Stimulated activated CD8-positive, alpha-beta memory T cell treated with anti-CD3 and anti-CD28 coated beads, Interleukin-7, amount 100 ng/mL, for 1 hour (primary cell): ENCODE measurements around the gene RPL6.
A peak's percentile ranks its signal among the peaks of the same experiment; 100 is the strongest.
"Not testable (repeated sequence)": the region's sequence is repeated elsewhere in the genome, so short reads cannot be mapped to it uniquely, and the experiment has no call there.

ENCODE experiments used
- DNase-seq, 2 donors: peaks; one replicate each; pipeline ENCODE4 v3.0.0-alpha.2; 2020; ENCODE audit warnings: low read depth in 2 of 2

The RPL6 gene

DNA sequence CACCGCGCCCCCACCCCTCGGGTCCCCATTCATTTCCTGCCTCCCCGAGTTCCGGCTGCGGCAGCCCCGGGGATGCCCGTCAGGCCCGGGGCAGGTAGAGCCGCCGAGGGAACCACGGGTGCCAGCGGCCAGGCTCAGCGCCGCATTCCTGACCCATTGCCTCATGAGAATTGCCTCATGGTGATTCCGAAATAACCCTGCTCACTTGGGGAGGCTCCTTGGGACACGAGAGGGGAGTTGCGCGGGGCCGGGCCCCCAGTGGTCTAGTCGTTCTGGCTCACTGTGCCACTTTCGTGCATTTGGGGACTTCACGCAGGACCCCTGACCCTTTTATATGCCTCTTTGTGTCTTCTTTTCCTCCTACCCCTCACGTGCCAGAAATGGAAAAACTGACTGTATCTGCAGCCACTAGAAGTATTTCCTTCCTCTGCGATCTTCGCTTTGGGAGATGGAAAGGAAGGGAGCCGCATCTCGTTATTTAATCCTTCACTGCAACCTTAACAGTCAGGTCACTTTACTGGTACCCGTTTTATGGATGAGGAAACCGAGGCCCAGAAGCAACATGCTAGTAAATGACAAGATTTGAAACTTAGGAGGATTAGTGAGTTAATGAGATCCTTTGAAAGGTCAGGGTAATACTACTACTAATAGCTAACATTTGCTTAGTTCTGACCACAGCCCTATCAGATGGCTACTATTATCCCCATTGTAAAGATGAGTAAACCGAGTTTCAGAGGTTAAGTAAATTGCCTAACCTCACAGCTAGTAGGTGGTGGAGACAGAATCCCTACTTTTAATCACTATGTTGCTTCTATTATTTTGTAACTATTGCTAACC, 10.1 kb upstream of the RPL6 start:
- peak; percentile 2 to 10 for DNase-seq

GRCh38 chr12:112418608-112419296, 9.3 kb upstream of the RPL6 start, which contains the start of gene PTPN11:
Gene PTPN11 (plus strand): TSS chr12:112418947. CDS start chr12:112419112, 165 bp downstream.
- DNase-seq: peak; percentile 87 to 90

GRCh38 chr12:112418273-112418607, 8.8 kb upstream of the RPL6 start:
- DNase-seq: no peak

DNA sequence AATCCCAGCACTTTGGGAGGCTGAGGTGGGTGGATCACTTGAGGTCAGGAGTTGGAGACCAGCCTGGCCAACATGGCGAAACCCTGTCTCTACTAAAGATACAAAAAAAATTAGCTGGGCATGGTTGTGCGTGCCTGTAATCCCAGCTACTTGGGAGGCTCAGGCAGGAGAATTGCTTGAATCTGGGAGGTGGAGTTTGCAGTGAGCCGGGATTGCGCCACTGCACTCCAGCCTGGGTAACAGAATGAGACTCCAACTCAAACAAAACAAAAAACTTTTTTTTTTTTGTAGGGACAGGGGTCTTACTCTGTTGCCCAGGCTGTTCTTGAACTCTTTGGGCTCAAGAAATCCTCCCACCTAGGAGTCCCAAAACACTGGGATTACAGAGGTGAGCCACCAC, 6.1 kb upstream of the RPL6 start:
- not testable (repeated sequence) for DNase-seq

- no peak for DNase-seq
Observed at GRCh38 chr12:112413855-112414625, 4.6 kb upstream of the RPL6 start.

- no peak for DNase-seq
Observed at GRCh38 chr12:112409906-112410244, 470 bp upstream of the RPL6 start.

DNA sequence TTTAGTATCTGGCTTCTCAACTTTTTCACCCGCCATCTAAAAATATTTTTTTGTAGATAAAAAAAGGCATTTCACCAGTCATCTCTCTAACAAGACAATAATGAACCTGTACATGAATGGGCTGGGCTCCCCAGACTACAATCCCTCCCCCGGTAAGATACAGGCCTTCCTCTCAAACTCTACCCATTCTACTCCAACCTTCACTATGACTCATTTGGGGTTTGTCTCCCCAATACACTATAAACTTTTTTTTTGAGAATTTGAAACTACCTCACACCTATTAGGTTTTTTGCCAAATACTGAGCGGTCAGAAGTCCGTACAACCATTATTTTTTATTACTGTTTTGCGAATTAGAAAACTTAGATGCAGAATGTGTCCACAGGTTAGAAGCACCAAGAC, 784 bp downstream of the RPL6 start:
- DNase-seq: no peak

- not testable (repeated sequence) for DNase-seq
Observed at GRCh38 chr12:112407683-112408082, 1.7 kb downstream of the RPL6 start.

DNA sequence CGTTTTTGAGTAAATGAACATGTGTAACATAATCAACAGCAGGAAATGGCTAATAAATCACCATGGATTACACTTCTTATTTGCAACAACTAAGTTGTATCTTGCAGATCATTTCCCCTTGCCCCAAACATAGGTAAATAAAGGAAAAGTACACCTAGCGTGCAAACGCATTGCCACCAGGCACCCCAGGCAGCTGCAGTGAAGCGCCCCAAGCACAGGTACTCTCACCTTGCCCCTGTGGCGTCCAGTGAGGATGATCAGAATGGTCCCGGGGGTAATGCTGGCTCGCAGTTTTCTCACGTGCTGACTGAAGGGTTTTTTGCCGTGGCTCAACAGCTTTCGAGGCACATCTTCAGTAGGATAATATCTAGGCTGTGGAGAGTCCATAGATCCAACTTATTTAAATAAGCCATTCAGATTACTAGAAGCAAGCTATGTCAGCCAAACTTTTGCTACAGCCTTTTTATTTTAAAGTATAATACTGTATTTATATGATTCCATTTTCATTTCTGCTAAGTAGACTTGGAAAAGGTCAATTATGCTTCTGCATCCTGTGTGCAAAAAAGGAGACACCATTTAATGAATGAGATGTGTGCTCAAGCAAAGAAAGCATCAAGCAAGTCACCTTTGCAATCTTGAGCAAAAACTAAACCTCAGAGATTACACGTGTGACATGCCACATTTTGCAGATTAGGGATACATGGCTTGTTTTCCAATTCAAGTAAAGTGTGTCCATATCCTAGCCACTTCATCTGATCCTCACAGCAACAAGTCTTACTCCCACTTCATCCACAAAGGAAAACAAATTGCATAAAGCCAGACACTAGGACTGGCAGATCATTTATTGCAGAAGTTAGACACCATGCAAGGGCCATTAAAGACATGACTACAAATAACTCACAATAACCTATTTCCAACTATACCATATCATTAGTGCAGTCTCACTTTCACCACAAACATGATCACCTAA, 2.6 kb downstream of the RPL6 start:
- no peak for DNase-seq

DNA sequence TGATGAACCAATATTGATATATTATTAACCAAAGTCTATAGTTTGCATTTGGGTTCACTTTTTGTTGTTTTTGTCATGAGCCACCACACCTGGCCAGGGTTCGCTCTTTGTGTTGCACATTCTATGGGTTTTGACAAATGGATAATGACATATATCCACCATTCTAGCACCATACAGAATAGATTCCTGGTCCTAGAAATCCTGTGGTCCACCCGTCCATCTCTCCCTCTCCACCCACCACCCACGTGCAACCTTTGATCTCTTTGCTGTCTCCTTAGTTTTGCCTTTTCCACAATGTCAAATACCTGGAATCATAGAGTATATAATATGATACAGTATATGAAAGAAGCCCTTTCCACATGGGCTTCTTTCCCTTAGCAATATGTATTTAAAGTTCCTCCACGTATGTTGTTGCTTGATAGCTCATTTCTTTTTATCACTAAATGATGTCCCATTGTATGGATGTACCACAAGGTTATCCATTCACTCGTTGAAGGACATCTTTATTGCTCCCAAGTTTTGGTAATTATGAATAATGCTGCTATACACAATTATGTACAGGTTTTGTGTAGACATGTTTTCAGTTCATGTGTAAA, 7.4 kb downstream of the RPL6 start:
- DNase-seq: no peak

DNA sequence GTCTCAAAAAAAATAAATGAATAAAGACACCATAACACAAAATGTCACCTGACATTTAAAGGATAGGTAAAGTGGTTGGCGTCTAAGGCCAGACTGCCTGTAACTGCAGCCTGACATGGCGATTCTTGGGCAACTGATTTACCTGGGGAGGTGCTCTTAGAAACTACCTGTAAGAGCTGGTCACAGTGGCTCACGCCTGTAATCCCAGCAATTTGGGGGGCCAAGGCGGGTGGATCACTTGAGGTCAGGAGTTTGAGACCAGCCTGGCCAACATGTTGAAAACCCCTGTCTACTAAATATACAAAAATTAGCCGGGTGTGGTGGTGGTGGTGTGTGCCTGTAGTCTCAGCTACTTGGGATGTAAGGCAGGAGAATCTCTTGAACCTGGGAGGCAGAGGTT, 8.4 kb downstream of the RPL6 start:
- DNase-seq: no peak

DNA sequence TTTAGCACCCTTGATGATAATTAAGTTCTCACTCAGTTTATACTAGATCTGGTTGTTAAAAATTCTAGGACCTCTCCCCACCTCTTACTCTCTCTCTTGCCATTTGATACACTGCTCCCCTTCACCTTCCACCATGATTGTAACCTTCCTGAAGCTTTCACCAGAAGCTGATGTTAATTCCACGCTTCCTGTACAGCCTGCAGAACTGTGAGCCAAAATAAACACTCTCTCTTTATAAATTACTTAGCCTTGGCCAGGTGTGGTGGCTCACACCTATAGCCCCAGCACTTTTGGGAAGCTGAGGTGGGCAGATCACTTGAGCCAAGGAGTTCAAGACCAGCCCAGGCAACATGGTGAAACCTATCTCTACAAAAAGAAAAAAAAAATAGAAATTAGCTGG, 16.1 kb downstream of the RPL6 start:
- DNase-seq: no peak

DNA sequence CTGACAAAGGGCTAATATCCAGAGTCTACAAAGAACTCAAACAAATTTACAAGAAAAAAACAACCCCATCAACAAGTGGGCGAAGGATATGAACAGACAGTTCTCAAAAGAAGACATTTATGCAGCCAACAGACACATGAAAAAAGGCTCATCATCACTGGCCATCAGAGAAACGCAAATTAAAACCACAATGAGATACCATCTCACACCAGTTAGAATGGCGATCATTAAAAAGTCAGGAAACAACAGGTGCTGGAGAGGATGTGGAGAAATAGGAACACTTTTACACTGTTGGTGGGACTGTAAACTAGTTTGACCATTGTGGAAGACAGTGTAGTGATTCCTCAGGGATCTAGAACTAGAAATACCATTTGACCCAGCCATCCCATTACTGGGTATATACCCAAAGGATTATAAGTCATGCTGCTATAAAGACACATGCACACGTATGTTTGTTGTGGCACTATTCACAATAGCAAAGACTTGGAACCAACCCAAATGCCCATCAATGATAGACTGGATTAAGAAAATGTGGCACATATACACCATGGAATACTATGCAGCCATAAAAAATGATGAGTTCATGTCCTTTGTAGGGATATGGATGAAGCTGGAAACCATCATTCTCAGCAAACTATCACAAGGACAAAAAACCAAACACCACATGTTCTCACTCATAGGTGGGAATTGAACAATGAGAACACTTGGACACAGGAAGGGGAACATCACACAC, 19.3 kb downstream of the RPL6 start:
- not testable (repeated sequence) for DNase-seq

DNA sequence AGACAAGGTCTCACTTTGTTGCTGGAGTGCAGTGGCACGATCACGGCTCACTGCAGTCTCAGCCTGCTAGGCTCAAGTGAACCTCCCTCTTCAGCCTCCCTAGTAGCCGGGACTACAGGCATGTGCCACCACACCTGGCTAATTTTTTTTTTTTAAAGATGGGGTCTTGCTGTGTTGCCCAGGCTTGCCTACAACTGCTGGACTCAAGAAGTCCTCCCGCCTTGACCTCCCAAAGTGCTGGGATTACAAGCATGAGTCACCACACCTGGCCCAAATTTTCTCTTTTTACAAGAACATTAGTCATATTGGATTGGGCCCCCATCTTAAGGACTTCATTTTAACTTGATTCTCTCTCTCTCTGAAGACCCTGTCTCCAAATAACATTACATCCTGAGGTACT, 20.2 kb downstream of the RPL6 start:
- no peak for DNase-seq

GRCh38 chr12:112386726-112387125, 22.7 kb downstream of the RPL6 start:
- no peak for DNase-seq

DNA sequence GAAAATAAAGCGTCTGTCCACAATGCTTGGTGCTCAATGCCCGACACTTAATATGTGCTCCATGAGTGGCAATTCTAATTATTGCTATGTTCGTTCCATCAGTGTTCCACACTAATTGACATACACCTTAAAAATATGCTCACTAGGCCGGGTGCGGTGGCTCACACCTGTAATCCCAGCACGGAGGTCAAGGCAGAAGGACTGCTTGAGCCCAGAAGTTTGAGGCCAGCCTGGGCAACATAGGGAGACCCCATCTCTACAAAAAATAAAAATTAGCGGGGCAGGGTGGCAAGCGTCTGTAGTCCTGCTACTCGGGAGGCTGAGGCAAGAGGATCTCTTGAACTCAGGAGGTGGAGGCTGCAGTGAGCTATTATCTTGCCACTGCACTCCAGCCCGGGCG, 26.5 kb downstream of the RPL6 start:
- no peak for DNase-seq

DNA sequence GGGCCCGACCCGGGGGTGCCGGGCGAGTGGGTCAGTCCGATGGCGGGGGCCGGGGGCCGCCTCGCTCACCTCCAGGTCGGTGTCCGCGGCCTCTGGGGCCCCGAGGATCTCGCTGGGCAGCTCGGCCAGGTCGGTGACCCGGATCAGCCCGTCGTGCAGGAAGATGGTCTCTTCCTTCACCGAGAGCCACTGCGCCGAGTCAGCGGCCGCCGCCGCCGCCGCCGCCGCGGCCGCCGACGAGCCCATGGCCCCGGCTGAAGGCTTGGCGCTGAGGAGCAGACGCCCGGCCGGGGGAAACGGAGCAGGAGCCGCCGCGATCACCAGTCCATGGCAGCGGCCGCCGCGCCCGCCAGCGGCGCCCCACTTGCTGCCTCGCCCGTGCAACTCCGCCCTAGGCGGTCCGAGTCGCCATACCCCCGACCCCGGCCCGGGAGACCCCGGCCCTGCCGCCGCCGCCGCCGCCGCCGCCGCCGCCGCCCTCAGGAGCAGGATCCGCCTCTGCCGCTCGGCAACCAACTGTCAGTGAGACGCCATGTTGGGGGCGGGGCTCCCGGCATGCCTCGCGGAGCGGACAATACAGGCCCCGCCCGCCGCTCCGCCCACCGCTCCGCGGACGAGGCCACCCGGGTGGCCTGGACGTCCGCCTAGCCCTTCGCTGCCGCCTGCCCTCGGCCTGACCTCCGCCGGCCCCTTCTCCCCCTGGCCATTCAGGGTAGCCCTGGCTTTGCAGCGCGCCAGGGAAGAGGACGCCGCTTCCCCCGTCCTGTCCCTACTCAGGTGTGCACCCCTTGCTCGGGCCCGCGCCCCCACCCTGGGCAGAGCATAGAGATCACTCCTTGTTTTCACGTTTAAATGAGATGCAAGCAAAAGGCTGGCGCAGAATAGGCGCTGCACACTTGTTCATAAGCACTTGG, 27.3 kb downstream of the RPL6 start, which contains the start of gene HECTD4:
HECTD4 (minus strand) TSS at position 549 of the 914 bp plus-strand sequence; CDS start at position 246, 303 bp downstream.
- peak; percentile 85 for DNase-seq

DNA sequence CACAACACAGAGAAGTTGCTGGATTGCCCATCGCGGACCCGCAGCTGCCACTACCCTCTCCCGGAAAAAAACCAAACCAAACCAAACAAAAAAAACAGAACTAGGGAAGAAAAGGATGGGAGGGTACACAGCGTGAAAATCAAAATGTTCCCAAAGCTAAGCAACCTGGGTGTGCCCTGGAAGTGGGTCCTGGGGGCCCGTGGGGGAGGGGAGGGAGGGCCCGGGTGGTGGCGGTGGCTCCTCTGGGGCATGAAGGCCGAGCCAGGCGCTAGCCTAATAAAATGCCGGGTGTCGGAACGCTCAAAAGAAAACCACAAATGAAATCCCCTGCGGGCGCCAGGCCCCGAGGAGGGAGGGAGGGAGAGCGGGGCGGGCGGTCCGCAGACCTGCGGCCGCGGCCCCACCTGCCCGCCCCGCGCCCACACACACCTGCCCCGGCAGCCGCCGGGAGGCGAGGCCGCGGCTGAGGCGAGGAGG, 28.0 kb downstream of the RPL6 start:
- DNase-seq: no peak
